DND-41 (cell line): ENCODE results near the gene KLC1.

Experiments used
- CTCF ChIP-seq: IDR thresholded peaks from 2 replicates; pipeline ENCODE4 v1.5.1; 2012; ENCODE audit warnings: borderline replicate concordance, low read length, moderate library complexity, mild to moderate bottlenecking; ENCODE audit not compliant: poor library complexity, severe bottlenecking; ENCODE audit errors: extremely low read depth
- EZH2 ChIP-seq: IDR thresholded peaks from 3 replicates; pipeline ENCODE4 v1.6.1; 2012; ENCODE audit warnings: borderline replicate concordance, low read depth, mild to moderate bottlenecking, moderate library complexity, low read length, inconsistent platforms; ENCODE audit not compliant: severe bottlenecking

DNA sequence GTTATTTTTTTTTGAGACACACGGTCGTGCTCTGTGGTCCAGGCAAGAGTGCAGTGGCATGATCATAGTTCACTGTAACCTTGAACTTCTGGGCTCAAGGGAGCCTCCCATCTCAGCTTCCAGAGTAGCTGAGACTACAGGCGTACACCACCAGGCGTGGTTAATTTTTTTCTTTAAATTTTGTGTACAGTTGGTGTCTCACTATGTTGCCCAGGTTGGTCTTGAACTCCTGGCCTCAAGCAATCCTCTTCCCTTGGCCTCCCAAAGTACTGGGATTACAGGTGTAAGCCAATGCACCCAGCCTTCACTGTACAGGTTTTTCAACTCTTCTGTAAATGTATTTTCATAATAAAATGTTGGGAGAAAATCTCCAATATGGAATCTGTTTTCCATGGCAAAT is 5.7 kb upstream of the KLC1 start:
- TF ChIP-seq CTCF (no peak), EZH2 (no peak)
